Retina (tissue), 1 donor: ENCODE results near the gene ACAT2.
"Not testable (repeated sequence)": the region's sequence is repeated elsewhere in the genome, so short reads cannot be mapped to it uniquely, and the experiment has no call there.

Experiments used
- DNase-seq: peaks from one replicate; pipeline ENCODE4 v3.0.0-alpha.2; 2016

ACAT2 gene

GRCh38 chr6:159761873-159762680 lies at the start of gene ACAT2:
ACAT2 (plus strand) TSS chr6:159762045; CDS start chr6:159762088, 43 bp downstream.
- peak; percentile 98 for DNase-seq

GRCh38 chr6:159712389-159712788 lies 49.5 kb upstream of the ACAT2 start:
- DNase-seq = not testable (repeated sequence)

- DNase-seq = no peak
These were observed 47.9 kb upstream of the ACAT2 start for GRCh38 chr6:159713984-159714383.

GRCh38 chr6:159714404-159714803 lies 47.4 kb upstream of the ACAT2 start:
- no peak for DNase-seq

- DNase-seq = no peak
These were observed 46.7 kb upstream of the ACAT2 start for GRCh38 chr6:159715166-159715565.

GRCh38 chr6:159715605-159716004 lies 46.2 kb upstream of the ACAT2 start:
- DNase-seq = no peak

GRCh38 chr6:159716247-159717096 lies 45.4 kb upstream of the ACAT2 start:
- no peak for DNase-seq

GRCh38 chr6:159718634-159719033 lies 43.2 kb upstream of the ACAT2 start:
- DNase-seq = no peak

- no peak for DNase-seq
These were observed 42.6 kb upstream of the ACAT2 start for GRCh38 chr6:159719287-159719686.

- no peak for DNase-seq
These were observed 41.1 kb upstream of the ACAT2 start for GRCh38 chr6:159720708-159721107.

- not testable (repeated sequence) for DNase-seq
These were observed 39.9 kb upstream of the ACAT2 start for GRCh38 chr6:159721981-159722380.

- DNase-seq = no peak
These were observed 39.2 kb upstream of the ACAT2 start for GRCh38 chr6:159722655-159723054.

GRCh38 chr6:159723259-159723658 lies 38.6 kb upstream of the ACAT2 start:
- DNase-seq = no peak

- DNase-seq = no peak
These were observed 37.1 kb upstream of the ACAT2 start for GRCh38 chr6:159724778-159725177.

- DNase-seq = not testable (repeated sequence)
These were observed 36.6 kb upstream of the ACAT2 start for GRCh38 chr6:159725208-159725607.

GRCh38 chr6:159726255-159726917 lies 35.5 kb upstream of the ACAT2 start:
- no peak for DNase-seq

- peak; percentile 99 for DNase-seq
These were observed 34.7 kb upstream of the ACAT2 start, which contains the start of gene WTAP for GRCh38 chr6:159726918-159727716. WTAP (plus strand) TSS chr6:159727506; CDS start chr6:159736266, 8,760 bp downstream.

GRCh38 chr6:159727717-159728445 lies 34.0 kb upstream of the ACAT2 start:
- peak; percentile 87 for DNase-seq

GRCh38 chr6:159728531-159728964 lies 33.3 kb upstream of the ACAT2 start:
- no peak for DNase-seq

GRCh38 chr6:159729598-159730331 lies 32.1 kb upstream of the ACAT2 start:
- no peak for DNase-seq

- no peak for DNase-seq
These were observed 31.5 kb upstream of the ACAT2 start for GRCh38 chr6:159730332-159730676.
